Medulla oblongata (tissue), 1 donor: ENCODE results near the gene BARX1.
"Not testable (repeated sequence)": the region's sequence is repeated elsewhere in the genome, so short reads cannot be mapped to it uniquely, and the experiment has no call there.

ENCODE experiments used
- DNase-seq: peaks from one replicate; pipeline ENCODE4 v3.0.0-alpha.2; 2015; ENCODE audit errors: extremely low spot score

Gene BARX1, protein sequence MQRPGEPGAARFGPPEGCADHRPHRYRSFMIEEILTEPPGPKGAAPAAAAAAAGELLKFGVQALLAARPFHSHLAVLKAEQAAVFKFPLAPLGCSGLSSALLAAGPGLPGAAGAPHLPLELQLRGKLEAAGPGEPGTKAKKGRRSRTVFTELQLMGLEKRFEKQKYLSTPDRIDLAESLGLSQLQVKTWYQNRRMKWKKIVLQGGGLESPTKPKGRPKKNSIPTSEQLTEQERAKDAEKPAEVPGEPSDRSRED

DNA sequence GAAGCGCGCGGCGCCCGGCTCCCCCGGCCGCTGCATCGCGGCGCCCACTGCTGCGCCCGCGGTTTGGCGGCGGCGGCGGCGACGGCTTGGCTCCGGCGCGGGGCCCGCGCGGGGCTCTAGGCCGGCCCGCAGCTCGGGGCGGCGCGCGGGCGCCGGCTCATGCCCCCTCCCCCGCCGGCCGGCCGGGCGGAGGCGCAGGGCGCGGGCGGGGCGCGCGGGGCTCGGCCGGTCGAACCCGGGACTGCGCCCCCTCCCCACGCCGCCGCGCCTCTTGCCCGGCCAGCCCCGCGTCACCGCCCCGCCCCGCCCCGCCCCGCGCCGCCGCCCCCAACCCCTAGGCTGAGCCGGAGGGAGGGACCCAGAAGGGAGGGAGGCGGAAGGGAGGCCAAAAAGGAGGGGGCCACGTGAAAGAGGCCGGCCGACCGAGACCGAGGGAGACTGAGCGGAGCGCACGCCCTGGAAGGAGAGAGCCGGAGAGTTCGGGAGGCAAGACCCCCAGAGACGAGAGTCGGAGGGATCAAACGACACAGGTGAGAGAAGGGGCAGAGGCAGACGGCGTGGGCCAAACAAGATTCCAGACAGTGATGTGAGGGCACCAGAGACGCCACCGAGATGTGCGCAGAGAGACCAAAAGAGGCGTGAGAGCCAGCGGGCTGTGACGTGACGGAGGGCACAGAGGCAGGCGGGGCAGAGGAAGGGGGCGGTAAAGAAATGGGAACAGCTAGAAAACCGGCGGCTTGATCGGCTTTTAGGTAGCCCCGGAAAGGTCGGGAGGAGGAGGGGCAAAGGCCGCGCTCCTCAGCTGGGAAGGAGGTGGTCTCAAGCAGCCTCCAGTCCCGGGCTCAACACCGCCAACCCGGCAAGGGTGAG lies at the start of gene BARX1:
BARX1 (minus strand) TSS at position 245 of the 870 bp plus-strand sequence; CDS start at position 36, 209 bp downstream.
- no peak for DNase-seq

DNA sequence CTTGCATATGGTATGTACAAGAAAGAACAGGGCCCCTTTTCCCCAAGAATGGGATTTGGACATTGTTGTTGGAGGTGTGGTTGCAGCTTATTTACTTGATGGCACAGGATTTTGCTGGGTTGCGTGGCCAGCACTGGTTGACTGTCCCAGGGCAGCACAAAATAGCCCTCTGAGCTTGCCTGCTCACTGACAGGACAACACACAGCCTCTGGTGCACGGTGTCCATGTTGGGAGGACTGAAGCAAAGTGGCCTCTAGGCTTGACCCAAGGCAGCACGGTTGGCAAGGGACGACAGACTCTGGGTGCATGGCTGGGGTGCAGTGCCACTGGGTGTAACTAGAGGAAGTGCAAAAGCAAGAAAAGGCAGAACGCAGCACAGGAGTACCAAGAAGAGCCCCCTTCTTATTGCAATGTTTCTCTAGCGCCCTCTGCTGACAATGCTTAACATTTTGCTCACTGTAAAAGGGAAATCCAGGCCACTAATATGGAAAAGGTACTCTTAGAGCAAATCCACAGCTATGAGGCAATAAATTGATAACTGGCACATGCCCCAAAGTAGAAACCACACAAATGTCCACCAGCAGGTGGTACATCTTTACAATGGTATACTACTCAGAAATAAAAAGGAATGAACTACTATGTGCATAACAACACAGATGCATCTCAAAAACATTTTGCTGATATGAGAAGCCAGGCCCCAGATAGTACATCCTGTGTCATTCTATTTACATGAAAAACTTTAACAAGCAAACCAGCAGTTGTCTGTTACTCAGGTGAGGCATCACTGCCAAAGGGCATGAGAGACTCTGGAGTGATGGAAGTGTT lies 47.4 kb upstream of the BARX1 start:
- DNase-seq: peak; percentile 57

DNA sequence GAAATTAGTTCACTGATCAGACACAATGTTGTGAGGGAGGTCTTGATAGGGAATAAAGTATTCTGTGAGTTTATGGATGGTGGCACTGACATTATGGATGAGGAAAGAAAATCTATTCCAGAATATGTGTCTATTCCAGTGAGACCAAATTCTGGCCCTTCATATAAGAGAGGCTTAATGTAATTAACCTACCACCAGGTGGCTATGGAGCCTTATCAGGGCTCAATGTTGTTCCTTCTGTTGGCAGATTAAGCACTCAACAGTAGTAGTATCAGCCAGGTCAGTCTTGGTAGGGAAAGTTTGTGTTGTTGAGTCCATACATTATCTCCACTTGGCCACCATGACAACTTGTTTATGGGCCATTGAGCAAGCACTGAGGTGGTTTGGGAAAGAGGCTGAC lies 41.7 kb upstream of the BARX1 start:
- DNase-seq: no peak

DNA sequence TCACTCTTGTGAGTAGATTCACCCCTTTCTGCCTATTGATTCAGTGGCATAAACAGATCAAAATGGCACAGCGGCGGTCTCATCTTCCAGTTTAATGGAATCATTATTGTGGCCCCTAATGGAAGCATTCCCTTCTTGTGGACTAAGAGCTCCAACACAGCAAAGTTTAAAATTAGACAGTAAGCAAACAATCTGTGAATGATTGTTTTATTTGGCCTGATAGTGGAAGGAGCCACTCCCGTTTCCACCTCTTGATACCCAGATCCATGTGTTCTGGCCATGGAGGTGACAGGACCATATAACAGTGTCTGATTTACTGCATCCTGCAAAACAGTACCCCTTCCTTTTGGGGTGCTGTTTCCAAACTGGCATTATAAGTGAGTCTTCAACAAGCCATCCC lies 41.2 kb upstream of the BARX1 start:
- no peak for DNase-seq

DNA sequence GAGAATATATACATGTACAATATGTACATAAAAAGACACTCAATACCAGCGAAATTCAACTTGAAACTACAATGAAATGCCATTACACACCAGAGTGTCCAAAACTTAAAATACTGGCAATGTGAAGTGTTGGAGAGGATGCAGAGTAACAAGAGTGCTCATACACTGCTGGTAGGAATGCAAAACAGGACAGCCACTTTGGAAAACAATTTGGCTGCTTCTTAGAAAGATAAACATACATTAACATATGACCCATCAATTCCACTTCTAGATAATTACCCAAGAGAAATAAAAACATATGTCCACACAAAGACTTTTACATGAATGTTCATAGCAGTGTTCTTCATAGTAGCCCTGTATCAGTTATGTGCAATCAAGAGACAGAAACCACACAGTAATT lies 39.4 kb upstream of the BARX1 start:
- DNase-seq: no peak

DNA sequence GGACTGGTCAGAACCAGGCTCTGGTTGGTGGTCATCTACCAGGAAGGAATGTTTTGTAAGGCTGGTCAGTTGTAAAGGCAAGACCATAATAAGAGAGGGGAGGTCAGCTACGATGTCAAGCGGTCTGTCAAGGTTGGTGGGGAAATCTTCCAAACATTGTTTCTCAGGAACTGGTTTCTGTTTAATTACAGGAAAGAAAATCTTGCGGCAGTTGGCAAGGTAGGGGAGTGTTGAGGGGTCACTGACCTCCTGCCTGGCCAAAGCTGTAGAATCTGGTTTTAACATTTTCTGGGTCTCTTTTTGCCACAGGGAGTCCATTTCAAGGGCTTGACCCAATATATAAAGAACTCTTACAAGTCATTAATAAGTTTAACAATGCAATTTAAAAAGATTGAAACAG lies 39.0 kb upstream of the BARX1 start:
- DNase-seq: no peak

DNA sequence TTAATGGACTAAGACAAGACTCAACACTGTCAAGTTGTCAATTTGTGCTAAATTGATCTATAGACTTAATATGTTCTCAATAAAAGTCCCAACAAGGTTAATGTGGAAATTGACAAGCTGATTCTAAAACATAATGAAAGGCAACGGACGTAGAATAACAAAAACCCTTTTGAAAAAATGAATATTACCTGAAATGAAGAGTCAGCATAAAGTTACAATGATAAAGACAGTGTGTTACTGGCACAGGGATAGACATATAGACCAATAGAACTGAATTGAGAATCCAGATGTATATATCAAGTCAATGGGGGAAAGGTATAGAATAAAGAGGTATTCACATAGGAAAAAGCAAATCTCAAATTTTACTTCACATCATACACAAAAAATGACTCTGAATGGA lies 37.7 kb upstream of the BARX1 start:
- no peak for DNase-seq

DNA sequence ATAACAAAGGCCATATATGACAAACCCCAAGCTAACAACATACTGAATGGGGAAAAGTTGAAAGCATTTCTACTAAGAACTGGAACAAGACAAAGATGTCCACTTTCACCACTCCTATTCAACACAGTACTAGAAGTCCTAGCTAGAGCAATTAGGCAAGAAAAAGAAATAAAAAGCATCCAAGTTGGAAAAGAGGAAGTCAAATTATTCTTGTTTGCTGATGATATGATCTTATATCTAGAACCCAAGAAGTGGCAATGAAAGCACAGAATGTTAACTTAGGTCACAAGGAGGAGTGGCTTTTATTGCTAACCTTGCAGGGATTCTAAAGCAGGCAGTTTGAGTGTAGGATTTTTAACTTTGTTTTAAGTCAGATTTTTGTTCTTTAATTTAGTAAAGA lies 35.3 kb upstream of the BARX1 start:
- DNase-seq: no peak

DNA sequence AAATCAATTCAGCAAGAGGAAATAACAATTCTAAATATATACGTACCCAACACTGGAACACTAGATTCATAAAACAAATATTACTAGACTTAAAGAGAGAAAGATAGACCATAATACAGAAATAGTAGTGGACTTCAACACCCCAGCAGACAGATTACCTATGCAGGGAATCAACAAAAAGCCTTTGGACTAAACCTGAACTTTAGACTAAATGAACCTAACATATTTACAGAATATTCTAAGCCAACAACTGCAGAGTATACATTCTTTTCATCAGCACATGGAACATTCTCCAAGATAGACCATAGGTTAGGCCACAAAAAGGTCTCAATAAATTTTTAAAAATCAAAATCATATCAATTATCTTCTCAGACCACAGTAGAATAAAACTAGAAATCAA lies 32.9 kb upstream of the BARX1 start:
- no peak for DNase-seq

DNA sequence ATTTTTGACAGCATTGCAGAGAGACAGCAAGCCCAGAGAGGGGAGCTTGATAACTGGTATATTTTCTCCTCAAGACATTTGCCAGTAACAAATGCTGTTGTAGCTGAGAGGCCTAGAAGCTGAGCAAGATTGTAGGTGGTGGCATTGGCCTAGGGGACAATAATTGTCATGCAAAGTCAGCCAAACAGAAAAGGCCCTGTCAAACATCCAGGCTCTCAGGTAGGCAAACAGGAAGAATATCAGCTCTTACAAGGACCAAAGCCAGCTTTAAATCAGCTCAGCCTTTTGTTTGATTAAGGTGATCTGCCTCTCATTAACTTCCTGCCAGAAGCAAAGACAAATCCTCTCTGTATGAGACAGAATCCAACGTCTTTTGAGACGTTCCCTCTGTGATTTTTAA lies 29.7 kb upstream of the BARX1 start:
- no peak for DNase-seq

DNA sequence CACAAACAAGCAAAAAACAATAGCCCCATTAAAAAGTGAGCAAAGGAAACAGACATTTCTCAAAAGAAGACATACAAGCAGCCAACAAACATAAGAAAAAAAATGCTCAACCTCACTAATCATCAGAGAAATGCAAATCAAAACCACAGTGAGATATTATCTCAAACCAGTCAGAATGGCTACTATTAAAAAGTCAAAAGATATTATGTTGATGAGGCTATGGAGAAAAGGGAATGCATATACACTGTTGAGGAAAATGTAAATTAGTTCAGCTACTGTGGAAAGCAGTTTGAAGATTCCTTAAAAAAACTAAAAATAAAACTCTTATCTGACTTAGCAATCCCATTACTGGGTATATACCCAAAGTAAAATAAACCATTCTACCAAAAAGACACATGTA lies 28.7 kb upstream of the BARX1 start:
- DNase-seq: no peak

DNA sequence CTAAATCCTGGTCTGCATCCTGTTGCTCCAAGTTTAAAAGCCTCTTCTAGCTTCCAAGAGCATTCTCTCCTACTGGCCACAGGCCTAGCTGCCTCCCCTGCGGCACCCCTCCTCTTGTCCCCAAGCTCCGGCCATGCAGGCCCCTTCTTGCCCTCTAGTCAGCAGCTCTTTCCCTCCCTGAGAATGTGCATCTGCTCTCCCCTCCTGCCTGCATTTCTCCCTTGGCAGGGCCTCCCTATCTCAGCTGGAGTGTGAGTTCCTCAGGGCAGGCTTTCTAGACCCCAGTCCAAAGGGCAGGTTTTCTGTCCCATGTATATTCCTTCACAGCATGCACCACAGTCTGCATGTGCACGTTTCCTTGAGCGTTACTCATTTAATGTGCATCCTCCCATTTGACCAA lies 24.6 kb upstream of the BARX1 start:
- DNase-seq: no peak

DNA sequence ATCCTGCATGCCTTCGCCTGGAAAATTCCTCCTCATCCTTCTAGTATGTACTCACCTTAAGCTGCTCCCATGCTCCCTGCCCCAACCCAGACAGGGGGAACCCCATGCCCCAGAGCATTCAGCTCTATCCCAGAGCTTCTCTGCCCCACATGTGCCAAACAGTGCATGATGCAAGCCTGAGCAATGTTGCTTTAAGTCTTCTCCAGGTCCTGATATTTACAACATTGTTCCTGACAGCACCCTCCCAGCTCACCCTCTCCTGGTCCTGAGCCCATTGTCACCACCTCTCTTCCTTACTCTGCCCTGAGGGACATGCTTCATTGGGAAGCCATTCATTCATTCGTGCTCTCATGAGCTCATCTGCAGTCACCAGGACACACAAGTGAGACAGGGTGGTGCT lies 23.4 kb upstream of the BARX1 start:
- no peak for DNase-seq

DNA sequence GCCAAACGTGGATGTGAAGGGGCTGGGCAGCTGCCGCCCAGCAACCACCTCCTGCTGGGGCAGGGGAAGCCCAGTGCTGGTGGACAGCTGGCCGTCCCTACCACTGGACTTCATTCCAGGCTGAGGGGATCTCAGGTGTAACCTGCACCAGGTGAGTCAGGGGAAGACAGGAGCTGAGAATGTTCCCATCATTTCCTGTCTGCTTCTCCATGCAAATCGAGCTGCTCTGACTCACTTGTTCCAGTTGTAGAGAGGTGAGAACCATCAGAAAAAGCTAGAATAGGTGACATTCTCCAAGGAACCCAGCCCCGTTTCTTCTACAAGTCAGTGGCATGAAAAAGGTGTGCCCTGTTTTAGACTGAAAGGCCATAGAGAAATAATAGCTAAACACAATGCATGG lies 21.8 kb upstream of the BARX1 start:
- no peak for DNase-seq

DNA sequence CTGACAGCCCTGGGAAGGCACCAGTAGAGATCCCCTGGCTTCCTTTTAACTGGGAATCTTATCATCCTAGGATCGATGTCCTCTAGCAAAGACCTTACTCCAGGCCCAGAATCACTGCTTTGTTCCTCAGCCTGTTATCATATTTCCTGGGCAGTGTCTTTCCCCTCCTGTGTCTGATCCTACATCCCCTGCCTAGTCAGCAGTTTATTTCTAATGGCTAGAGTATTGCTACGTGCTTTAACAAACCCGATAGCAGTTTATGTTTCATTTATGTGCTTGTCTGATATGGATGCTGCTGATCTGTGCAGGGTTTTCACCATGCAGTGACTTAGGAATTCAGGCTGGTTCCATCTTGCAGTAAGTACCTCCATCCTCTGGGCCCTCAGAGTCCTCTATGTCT lies 20.9 kb upstream of the BARX1 start:
- no peak for DNase-seq

DNA sequence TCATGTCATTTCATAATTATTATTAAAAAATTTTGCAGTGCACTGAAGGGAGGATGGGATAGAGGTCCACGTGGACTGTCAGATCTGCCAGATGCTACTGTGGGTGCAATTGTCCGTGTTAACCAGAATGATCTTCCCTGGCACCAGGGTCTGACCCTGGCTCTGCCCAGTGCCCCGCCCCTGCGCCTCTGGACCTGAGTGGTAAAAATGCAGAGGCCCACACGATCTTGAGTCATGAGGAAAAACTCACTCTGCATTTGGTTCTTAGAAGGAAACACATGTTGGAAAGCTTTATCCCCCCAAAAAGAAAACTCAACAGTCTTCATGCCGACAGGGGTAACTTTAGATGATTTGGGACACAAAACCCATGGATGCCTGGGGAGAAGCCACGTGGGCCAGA lies 20.1 kb upstream of the BARX1 start:
- no peak for DNase-seq

DNA sequence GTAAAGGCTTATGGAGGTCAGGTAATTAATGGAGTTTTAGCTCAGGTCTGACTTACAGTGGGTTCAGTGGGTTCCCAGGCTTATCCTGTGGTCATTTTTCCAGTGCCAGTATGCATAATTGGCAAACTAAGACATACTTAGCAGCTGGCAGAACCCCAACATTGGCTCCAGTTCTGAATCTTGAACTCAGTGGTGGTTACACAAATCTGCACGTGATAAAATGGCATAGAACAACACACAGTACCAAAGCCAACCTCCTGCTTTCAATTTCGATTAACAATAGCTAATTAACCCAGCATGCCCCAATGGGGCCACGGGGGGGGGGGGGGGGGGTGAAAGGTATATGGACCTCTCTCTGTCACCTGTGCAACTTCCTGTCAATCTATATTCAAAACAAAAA lies 19.0 kb upstream of the BARX1 start:
- DNase-seq: no peak

DNA sequence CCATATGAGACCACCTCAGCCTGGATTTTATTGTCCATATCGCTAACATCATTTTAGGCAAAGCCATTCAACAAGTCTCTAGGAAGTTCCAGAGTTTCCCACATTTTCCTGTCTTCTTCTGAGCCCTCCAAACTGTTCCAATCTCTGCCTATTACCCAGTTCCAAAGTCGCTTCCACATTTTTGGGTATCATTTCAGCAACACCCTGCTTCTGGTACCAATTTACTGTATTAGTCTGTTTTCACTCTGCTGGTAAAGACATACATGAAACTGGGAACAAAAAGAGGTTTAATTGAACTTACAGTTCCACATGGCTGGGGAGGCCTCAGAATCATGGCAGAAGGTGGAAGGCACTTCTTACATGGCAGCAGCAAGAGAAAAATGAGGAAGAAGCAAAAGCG lies 17.5 kb upstream of the BARX1 start:
- not testable (repeated sequence) for DNase-seq

DNA sequence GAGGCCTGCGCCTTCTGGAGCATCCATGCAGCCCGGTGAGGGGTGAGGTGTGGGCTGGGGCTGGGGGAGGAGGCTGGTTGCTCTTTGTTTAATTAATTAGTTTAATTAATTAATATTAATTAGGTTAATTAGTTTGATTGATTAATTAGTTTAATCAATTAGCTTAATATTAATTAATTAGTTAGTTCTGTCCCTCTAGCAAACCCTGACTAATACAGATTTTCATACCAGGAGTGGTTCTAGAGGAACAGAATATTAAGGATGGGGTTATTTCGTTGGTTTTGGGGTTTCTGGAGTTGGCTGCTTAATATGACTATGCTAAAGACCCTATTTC lies 14.1 kb upstream of the BARX1 start:
- DNase-seq: no peak

DNA sequence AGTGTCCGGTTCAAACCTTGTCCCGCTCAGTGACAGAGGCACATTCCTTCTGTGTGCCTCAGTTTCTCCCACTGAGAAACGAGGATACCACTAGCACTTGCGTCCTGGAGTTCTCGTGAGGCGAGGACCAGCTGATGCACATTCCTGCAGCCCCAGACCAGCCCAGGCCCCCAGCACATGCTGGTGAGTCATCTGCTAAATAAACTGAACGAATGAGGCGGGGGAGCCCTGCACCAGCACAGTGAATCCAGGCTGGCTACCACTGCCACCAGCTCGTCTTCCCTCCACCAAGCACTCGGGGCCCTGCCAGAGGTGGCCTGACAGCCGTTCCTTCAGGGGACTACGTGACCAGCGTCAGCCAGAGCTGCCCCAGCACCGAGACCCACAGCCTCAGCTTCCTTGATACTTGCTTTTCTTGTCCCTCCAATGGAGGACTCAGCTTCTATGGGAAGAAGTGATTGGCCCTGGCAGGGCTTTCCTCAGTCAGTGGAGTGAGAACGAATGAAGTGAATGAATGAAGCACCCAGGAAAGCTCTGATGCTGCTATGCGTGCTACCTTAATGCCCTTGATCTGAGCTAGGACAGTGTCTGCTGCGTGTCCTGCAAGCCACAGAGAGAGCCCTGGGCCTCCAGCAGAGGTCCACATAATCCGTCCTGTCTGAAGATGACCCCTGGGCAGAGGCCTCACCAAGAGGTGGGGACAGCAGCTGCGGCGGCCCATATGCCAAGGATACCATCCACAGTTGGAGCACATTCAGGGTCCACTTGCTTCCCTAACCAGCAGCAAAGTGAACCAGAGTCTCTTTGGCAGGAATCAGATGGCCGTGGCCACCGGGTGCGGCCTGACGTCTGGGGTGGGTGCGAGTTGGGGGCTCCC lies 13.5 kb upstream of the BARX1 start:
- DNase-seq: no peak

DNA sequence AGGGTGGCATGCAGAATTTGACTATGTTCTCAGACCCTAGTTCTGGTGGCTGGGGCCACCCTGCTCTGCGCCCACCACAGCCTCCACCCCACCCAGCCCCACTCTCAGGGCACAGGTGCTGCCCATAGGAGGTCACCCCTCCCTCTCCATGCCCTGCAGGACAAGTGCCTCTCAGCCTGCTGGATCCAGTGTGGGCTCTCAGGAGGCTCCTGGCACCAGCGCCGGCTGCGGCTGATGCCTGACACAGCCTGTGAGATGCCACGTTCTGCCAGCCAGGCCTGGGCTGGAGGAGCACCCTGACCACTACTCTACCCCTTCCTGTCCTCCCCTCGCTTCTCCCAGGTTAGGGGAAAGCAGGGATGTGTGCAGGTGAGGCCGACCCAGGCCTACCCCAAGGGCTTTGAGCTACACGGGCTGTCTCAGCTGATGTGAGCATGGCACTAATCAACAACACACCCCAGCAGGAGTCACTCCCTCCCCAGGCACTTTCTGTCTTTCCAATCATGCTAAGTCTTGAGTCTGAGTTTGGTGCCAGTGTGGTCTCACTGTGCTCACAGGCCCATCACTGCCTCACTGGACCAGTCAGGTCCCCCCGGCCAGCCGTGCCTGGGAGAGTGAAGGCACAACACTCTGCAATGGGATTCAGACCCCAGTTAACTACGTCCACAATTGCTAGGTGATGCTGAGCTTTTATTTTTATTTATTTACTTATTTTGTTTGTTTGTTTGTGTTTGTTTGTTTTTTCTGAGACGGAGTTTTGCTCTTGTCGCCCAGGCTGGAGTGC lies 12.1 kb upstream of the BARX1 start:
- no peak for DNase-seq
